Nephron (organoid): Measurements from ENCODE around the gene ASS1.

Source experiments
- H3K27ac Mint-ChIP-seq, 3 experiments: 2 replicates each; pipeline ENCODE4 v1.8.0; 2020; ENCODE audit warnings: mixed read lengths in 3 of 3, mild to moderate bottlenecking in 2 of 3, moderate library complexity in 1 of 3
- H3K27me3 Mint-ChIP-seq: 2 replicates; pipeline ENCODE4 v1.8.0; 2021; ENCODE audit warnings: low read depth, mild to moderate bottlenecking, moderate library complexity, mixed read lengths
- H3K36me3 Mint-ChIP-seq: 2 replicates; pipeline ENCODE4 v1.8.0; 2020; ENCODE audit warnings: low read depth, mixed read lengths
- H3K4me1 Mint-ChIP-seq: 2 replicates; pipeline ENCODE4 v1.8.0; 2020; ENCODE audit warnings: mixed read lengths
- H3K4me3 Mint-ChIP-seq, 3 experiments: 2 replicates each; pipeline ENCODE4 v1.8.0; 2020; ENCODE audit warnings: mild to moderate bottlenecking in 3 of 3, mixed read lengths in 3 of 3, moderate library complexity in 2 of 3
- H3K9me3 Mint-ChIP-seq: 2 replicates; pipeline ENCODE4 v1.8.0; 2020; ENCODE audit warnings: mixed read lengths
- TF ChIP-seq, protein P1 (sequence below), 3 experiments: fragments of 200-600 bp; sonication (generic); IDR thresholded peaks; one replicate each; pipeline ENCODE4 v1.5.0; 2021; ENCODE audit warnings: antibody characterized with exemption in 3 of 3; ENCODE audit not compliant: unreplicated experiment in 3 of 3

The ASS1 gene

GRCh38 chr9:130414910-130415746, 29.6 kb upstream of the ASS1 start:
- Mint-ChIP-seq H3K36me3 (no peaks in the 10 kb centered on the region), H3K4me3 (no peak overlapping the region), H3K4me1 (no peaks in the 10 kb centered on the region), H3K9me3 (no peaks in the 10 kb centered on the region), H3K27ac (no peak overlapping the region), H3K27me3 (peaks cover 70% of the 10 kb centered on the region)
- TF ChIP-seq, protein P1, sequence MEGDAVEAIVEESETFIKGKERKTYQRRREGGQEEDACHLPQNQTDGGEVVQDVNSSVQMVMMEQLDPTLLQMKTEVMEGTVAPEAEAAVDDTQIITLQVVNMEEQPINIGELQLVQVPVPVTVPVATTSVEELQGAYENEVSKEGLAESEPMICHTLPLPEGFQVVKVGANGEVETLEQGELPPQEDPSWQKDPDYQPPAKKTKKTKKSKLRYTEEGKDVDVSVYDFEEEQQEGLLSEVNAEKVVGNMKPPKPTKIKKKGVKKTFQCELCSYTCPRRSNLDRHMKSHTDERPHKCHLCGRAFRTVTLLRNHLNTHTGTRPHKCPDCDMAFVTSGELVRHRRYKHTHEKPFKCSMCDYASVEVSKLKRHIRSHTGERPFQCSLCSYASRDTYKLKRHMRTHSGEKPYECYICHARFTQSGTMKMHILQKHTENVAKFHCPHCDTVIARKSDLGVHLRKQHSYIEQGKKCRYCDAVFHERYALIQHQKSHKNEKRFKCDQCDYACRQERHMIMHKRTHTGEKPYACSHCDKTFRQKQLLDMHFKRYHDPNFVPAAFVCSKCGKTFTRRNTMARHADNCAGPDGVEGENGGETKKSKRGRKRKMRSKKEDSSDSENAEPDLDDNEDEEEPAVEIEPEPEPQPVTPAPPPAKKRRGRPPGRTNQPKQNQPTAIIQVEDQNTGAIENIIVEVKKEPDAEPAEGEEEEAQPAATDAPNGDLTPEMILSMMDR (IDR thresholded peaks at IDR 0.05; ENCODE audit: unreplicated experiment in 3 of 3): no peak

- H3K4me3 Mint-ChIP-seq: no peak overlapping the region
- H3K27me3 Mint-ChIP-seq: peaks cover 78% of the 10 kb centered on the region
- TF ChIP-seq, protein P1 (IDR thresholded peaks at IDR 0.05; ENCODE audit: unreplicated experiment in 3 of 3): no peak
- peaks cover 9% of the 10 kb centered on the region for H3K4me1 Mint-ChIP-seq
- H3K36me3 Mint-ChIP-seq: no peaks in the 10 kb centered on the region
- no peaks in the 10 kb centered on the region for H3K9me3 Mint-ChIP-seq
- H3K27ac Mint-ChIP-seq: no peak overlapping the region
Measured at GRCh38 chr9:130417602-130418001, 27.2 kb upstream of the ASS1 start.

GRCh38 chr9:130418776-130419175, 26.0 kb upstream of the ASS1 start:
- TF ChIP-seq, protein P1 (IDR thresholded peaks at IDR 0.05; ENCODE audit: unreplicated experiment in 3 of 3): no peak
- no peak overlapping the region for H3K27ac Mint-ChIP-seq
- H3K27me3 Mint-ChIP-seq: peaks cover 78% of the 10 kb centered on the region
- no peaks in the 10 kb centered on the region for H3K9me3 Mint-ChIP-seq
- no peak overlapping the region for H3K4me3 Mint-ChIP-seq
- H3K4me1 Mint-ChIP-seq: peaks cover 19% of the 10 kb centered on the region
- no peaks in the 10 kb centered on the region for H3K36me3 Mint-ChIP-seq

- TF ChIP-seq, protein P1 (IDR thresholded peaks at IDR 0.05; ENCODE audit: unreplicated experiment in 3 of 3): no peak
Measured at GRCh38 chr9:130419521-130420035, 25.2 kb upstream of the ASS1 start.

DNA sequence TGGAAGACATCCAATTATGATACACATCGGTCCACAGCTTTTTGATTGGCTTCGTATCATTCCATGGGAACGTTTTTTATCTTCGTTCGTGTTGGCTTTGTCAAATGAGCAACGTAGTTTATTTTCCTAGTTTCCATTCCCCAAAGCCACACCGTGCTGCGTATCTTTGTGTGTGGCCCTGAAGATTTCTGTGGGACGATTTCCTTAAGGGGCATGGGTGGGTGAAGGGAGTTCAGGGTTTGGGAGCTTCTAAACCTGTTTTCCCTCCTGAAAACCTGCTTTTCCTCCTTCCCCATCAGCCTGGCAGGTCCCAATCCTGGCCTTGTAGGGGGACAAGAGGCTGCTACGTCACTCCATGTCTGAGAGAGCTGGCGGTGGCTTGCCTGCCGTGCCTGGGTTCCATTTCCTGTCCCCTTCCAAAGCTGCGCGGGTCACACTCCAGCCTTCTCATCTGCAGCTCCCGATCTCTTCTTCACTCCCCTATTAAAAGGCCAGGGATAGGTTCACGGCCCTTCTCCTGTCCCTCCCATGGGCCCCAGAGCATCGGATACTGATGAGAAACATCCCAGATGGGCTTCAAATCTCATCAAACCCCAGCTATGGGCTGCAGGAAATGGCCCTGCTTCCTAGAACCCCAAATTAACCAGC, 23.5 kb upstream of the ASS1 start:
- no peak overlapping the region for H3K27ac Mint-ChIP-seq
- H3K27me3 Mint-ChIP-seq: peaks cover 72% of the 10 kb centered on the region
- H3K36me3 Mint-ChIP-seq: no peaks in the 10 kb centered on the region
- no peak overlapping the region for H3K4me3 Mint-ChIP-seq
- peaks cover 19% of the 10 kb centered on the region for H3K4me1 Mint-ChIP-seq
- no peaks in the 10 kb centered on the region for H3K9me3 Mint-ChIP-seq
- TF ChIP-seq, protein P1 (IDR thresholded peaks at IDR 0.05; ENCODE audit: unreplicated experiment in 3 of 3): no peak

More at GRCh38 chr9:130419521-130420035, 25.2 kb upstream of the ASS1 start:
- Mint-ChIP-seq H3K9me3 (no peaks in the 10 kb centered on the region), H3K4me1 (peaks cover 19% of the 10 kb centered on the region), H3K4me3 (no peak overlapping the region), H3K27me3 (peaks cover 76% of the 10 kb centered on the region), H3K36me3 (no peaks in the 10 kb centered on the region), H3K27ac (no peak overlapping the region)
